HG02623 (cell line): Measurements from ENCODE around the gene STX8.

Experiments
- ATAC-seq: cut with Tn5 transposase; IDR thresholded peaks from one replicate; pipeline ENCODE4 v1.9.1; 2021; ENCODE audit warnings: moderate library complexity; ENCODE audit not compliant: unreplicated experiment

STX8 gene

DNA sequence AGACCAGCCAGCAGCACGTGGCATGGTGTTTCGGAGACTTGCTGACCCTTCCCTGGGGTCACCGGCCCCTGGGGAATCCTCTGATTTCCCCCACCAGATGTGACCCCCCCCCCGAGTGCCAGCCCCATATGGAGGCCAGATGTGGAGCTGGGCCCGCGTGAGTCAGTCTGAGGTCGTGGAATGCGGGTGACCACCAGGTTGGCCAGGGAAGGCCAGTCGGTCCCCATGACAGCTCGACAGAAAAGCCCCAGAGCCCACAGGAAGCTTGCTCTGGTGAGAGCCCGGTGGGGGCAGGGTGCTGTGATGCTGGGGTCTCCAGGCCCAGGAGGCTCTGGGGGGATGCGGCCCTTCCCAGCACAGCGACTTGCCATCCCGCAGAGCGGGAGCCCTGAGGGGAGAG lies 345.3 kb downstream of the STX8 start:
- no peak for ATAC-seq

DNA sequence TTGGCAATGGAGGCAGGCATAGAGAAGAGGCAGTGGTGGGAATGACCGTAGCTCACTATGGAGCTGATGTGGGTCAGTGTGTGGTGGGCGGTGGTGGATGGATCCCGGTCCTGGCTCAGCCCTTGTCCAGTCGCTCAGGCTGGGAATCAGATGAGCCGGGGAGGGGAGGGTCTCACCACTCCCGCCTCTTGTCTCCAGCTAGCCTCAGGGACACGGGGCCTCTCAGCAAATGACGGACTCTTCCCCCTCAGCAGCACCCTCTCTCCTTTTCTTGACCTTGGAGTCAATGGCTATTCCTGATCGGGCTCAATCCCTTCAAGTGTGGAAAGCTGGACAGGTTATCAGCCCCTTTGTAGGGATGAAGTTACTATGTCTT lies 345.8 kb downstream of the STX8 start:
- no peak for ATAC-seq

GRCh38 chr17:9229160-9229825 lies 346.3 kb downstream of the STX8 start:
- ATAC-seq = no peak

- no peak for ATAC-seq
Observed at GRCh38 chr17:9228408-9229159, 347.0 kb downstream of the STX8 start.

- ATAC-seq = no peak
Observed at GRCh38 chr17:9227819-9228407, 347.7 kb downstream of the STX8 start.

DNA sequence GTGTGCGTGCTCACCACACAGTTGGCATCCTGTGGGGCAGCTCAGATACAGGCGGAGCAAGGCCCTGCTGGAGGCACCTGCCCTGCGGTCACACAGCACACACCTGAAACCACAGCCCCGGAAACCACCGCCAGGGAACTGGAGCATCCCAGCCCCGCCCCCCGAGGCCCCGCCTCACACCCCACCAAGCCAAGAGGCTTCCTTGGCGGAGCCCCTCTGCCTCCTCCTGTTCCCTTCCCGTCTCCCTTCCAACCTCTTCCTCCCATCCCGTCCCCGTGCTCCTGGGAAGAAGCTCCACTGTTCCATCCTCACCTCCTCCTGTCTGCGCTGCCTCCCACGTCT lies 348.9 kb downstream of the STX8 start:
- ATAC-seq = no peak

DNA sequence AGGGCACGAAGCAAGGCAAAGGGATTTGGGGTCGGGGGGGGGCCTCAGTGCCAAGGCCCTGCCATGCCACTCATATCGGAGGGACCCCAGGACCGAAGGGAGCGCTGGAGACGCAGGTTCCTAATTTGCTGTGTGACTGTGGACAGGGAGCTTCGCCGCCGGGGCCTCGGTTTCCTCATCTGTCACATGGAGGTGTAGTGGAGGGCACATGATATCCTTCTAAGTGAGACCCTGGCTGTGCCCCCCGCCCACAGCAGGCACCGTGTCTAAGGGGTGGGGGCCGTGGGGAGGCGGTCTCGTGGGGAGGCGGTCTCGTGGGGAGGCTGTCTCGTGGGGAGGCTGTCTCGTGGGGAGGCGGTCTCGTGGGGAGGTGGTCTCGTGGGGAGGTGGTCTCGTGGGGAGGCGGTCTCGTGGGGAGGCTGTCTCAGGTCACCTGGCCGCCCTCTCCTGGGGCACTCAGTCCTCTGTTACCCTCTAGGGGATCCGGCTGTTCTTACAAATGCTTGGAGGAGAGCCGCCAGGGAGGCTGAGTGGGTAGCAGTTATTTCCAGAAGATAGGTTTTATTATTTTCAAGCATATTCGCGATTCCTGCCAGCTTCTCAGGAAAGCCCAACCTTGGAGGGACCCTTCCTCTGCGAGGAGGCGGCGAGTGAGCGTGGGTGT lies 349.4 kb downstream of the STX8 start:
- ATAC-seq = no peak

DNA sequence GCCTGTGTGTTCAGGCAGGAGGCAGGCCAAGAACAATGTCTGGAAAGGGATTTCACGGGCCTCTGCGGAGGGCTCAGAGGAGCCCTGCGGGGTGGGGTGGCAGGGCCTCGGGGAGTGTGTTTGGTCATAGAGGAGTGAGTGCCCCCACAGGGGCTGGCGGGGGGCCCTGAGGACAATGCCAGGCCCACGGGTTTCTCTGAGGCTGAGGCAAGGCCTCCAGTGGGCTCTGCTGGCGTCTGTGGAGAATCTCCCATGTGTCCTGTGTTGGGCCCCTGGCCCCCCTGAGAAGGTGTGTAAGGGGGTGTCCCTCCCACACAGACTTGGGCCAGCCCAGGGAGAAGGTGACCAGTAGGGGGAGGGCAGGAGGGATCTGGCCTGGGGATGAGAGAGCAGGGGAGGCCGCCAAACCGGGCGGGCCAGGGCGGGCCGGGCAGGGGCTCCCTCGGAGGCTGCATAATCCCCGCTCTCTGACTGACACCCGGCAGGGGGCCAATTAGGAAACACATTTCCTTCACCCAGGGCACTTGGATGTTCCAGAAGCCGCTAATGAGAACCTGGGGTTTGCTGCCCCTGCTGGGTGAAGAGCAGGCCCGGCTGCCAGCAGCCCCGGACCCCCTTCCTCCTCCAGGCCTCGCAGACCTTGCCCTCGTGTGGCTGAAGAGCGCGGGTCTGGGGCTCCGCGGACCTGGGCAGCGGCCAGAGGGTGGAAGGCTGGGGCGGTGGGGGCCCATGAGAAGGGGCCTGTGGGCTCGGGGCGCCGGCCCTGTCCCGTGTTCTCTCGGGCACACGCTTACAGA lies 350.1 kb downstream of the STX8 start:
- no peak for ATAC-seq

GRCh38 chr17:9224485-9224884 lies 351.1 kb downstream of the STX8 start:
- no peak for ATAC-seq

GRCh38 chr17:9223531-9223930 lies 352.1 kb downstream of the STX8 start:
- ATAC-seq = no peak

DNA sequence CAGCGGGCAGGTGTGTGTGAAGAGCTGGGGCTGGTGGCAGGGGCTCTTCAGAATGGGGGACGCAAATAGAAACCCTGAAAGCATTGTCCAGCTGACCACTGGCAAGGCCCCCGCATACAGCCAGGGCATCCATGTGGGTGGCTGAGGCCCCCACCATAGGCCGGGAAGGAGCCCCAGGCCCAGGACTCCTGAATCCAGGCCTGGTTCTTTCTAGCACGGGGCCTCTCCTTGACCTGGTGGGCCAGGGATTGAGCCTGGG lies 353.8 kb downstream of the STX8 start:
- no peak for ATAC-seq

DNA sequence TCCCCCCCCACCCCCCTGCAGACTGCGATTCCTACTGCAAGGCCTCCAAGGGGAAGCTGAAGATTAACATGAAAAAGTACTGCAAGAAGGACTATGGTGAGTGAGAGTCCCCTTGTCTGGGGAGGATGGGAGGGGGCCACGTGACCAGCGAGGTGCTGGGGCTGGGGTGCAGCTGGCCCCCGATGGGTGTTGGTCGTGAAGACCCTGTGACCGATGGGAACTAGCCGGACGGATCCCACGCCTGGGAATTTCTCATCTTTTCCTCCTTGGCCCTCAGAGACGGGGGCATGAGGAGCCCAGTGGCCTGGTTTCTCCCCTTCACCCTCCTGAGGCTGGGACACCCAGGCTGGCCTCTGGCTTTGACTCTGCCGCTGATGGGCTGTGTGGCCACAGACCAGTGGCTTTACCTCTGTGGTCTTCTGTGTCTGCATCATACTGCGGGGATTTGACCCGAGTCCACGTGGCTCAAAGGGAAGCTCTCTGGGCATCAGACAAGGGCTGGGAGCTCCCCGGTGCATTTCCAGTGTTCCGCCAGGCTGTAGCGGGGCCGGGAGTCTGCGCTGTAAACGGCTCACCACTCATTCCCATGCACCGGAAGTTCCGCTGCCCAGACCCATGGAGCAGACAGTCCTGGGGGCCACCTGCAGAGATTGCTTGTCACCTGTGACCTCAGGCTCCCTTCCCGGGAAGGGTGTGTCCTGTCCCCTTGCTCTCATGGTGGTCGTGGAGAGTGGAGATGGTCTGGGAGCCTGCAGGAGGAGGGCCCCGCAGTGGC lies 354.3 kb downstream of the STX8 start:
- ATAC-seq = no peak

DNA sequence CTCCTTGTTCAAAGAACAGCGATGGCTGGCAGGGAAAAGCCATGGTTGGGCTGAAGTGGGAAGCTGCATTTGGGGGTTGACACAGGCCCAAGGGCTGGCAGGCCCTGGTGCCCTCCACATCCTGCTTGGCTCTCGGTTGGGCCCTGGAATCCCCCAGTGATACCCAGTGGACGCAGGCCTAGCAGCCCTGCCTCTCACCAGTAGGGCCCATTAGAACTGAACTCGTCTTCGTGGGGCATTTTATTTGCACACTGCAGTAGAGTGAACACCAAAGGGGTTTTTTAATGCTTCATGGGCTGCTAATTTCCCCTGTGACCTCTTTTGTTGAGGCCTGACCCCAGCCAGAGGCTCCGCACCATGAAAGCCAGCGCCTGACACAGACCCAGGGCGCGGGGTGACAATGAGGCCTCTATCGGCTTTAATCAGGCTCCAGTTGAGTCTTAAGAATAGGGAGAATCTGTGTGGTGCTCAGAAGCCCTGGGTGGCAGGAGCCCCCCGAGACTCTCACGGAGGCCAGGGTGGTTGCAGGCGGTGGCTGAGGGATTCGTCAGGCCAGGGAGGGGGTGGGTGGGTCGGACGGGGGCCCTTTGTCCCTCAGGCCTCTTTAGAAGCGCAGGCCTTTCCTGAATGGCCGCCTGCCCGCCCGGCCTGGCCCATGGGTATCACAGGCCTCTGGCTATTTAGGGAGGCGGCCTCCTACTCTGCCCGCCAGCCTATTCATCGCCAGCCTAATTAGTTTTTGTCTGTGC lies 355.0 kb downstream of the STX8 start:
- no peak for ATAC-seq

- no peak for ATAC-seq
Observed at GRCh38 chr17:9219631-9220397, 355.8 kb downstream of the STX8 start.

- no peak for ATAC-seq
Observed at GRCh38 chr17:9218911-9219310, 356.7 kb downstream of the STX8 start.

DNA sequence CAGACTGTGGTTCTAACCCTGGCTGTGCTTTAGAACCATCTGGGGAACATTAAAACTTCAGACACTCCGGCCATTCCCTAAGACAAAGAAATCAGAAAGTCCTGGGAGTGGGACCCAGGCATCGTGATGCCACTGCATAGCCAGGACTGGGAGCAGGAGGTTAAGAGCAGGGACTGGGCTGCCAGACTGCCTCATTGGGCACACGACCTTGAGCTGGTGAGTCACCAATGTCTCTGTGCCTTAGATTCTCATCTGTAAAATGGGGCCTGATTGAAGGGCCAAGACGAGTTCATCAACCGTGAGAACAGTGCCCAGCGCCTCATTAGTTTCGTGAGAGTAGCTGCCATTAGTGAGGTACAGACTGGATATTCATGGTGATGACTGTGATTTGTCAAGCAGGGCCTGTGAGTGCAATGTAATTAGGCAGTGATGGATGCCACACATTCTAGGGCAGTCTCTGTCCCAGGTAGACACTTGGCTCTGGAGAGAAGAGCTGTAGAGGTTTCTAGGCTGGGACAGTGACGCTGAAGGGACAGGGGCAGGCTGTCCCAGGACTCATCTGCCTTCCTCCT lies 357.5 kb downstream of the STX8 start:
- ATAC-seq = no peak

- no peak for ATAC-seq
Observed at GRCh38 chr17:9217151-9218056, 358.2 kb downstream of the STX8 start.

- no peak for ATAC-seq
Observed at GRCh38 chr17:9215465-9215864, 360.2 kb downstream of the STX8 start.
